Brain microvascular endothelial cell (primary cell): Measurements from ENCODE around the gene PRR33.
"Not testable (repeated sequence)": the region's sequence is repeated elsewhere in the genome, so short reads cannot be mapped to it uniquely, and the experiment has no call there.

Experiments
- DNase-seq: peaks from one replicate; pipeline ENCODE4 v3.0.0-alpha.2; 2020
- H3K27ac ChIP-seq: fragments of 250-450 bp; sonication (Bioruptor Pico); 2 replicates; pipeline ENCODE4 v1.5.1; 2020; ENCODE audit warnings: mild to moderate bottlenecking, moderate library complexity
- H3K27me3 ChIP-seq: fragments of 250-450 bp; sonication (Bioruptor Pico); replicated peaks from 2 replicates; pipeline ENCODE4 v1.5.1; 2020; ENCODE audit warnings: mild to moderate bottlenecking
- H3K36me3 ChIP-seq: fragments of 250-450 bp; sonication (Bioruptor Pico); replicated peaks from 2 replicates; pipeline ENCODE4 v1.5.1; 2020; ENCODE audit warnings: mild to moderate bottlenecking
- H3K4me3 ChIP-seq: 2 replicates; pipeline ENCODE4 v1.5.1; 2011; ENCODE audit warnings: low read depth, mild to moderate bottlenecking, control low read depth, low read length, moderate library complexity
- CTCF ChIP-seq: IDR thresholded peaks from 2 replicates; pipeline ENCODE4 v1.5.1; 2011; ENCODE audit warnings: low read depth, mild to moderate bottlenecking, moderate library complexity, low read length, control low read depth, inconsistent platforms; ENCODE audit errors: missing control alignments
- in situ Hi-C: cut with HindIII; loops from 2 replicates; pipeline ENCODE4 v1.10.0; 2017; ENCODE audit warnings: low sequenced_read_pairs, low pct_ligation_motif_present

Gene PRR33

GRCh38 chr11:1877211-1878136 lies 14.2 kb downstream of the PRR33 start:
- peak; percentile 35 for DNase-seq
- TF ChIP-seq CTCF = no peak
- Histone ChIP-seq H3K36me3 (no peaks in the 10 kb centered on the region), H3K27ac (no peak overlapping the region), H3K27me3 (no peaks in the 10 kb centered on the region), H3K4me3 (no peak overlapping the region)
- in situ Hi-C loops = no loop called here

- Histone ChIP-seq H3K27ac (no peak overlapping the region), H3K27me3 (no peaks in the 10 kb centered on the region), H3K36me3 (no peaks in the 10 kb centered on the region), H3K4me3 (no peak overlapping the region)
- peak; percentile 88 for TF ChIP-seq CTCF
- DNase-seq = peak; percentile 34
- in situ Hi-C loops = no loop called here
Observed at GRCh38 chr11:1876361-1877063, 15.2 kb downstream of the PRR33 start.

GRCh38 chr11:1875851-1876301 lies 15.8 kb downstream of the PRR33 start:
- DNase-seq, H3K4me3 ChIP-seq, H3K36me3 ChIP-seq, H3K27me3 ChIP-seq, H3K27ac ChIP-seq, in situ Hi-C loops: not testable (repeated sequence)

- peaks cover 5% of the 10 kb centered on the region for H3K27me3 ChIP-seq
- in situ Hi-C loops = no loop called here
- H3K4me3 ChIP-seq = no peak overlapping the region
- no peak for DNase-seq
- TF ChIP-seq CTCF = no peak
- H3K36me3 ChIP-seq = no peaks in the 10 kb centered on the region
- H3K27ac ChIP-seq = no peak overlapping the region
Observed at GRCh38 chr11:1875093-1875850, 16.4 kb downstream of the PRR33 start.

GRCh38 chr11:1874441-1875092 lies 17.1 kb downstream of the PRR33 start:
- H3K4me3 ChIP-seq, in situ Hi-C loops, DNase-seq, H3K27me3 ChIP-seq, H3K36me3 ChIP-seq, H3K27ac ChIP-seq: not testable (repeated sequence)

- in situ Hi-C loops, H3K4me3 ChIP-seq, DNase-seq, H3K27ac ChIP-seq, H3K27me3 ChIP-seq, H3K36me3 ChIP-seq: not testable (repeated sequence)
Observed at GRCh38 chr11:1873813-1874150, 17.9 kb downstream of the PRR33 start.
